ENCODE results near the gene AGRN. TPM values are rescaled to one million over a fixed set of nuclear protein-coding genes. Genes with fewer than 3 reads are reported as not detected.

AGRN gene
- polyA plus RNA-seq, 4 donors = 200 to 311 (median 231) TPM

Other genes with a start within 250 kb of the AGRN start
- 10 to 100 TPM; 54.0 to 86.3 (median 65.2) TPM for gene SAMD11, start 96.2 kb upstream of the AGRN start, polyA plus RNA-seq (ENCODE audit: insufficient read length in 4 of 4)
- 10 to 100 TPM; 53.1 to 65.2 (median 57.0) TPM for gene NOC2L, start 60.9 kb upstream of the AGRN start, polyA plus RNA-seq (ENCODE audit: insufficient read length in 4 of 4)
- 10 to 100 TPM in 2 of 4 donors, 1 to 10 TPM in 2; 9.3 to 15.2 (median 11.3) TPM for gene KLHL17, start 59.5 kb upstream of the AGRN start, polyA plus RNA-seq (ENCODE audit: insufficient read length in 4 of 4)
- 1 to 10 TPM in 1 of 4 donors, under 1 TPM in 3; 0.13 to 1.2 (median 0.46) TPM for gene PLEKHN1, start 53.6 kb upstream of the AGRN start, polyA plus RNA-seq (ENCODE audit: insufficient read length in 4 of 4)
- under 1 TPM in 3 of 4 donors, not detected in 1; 0.14 to 0.38 (median 0.37) TPM for gene PERM1, start 38.0 kb upstream of the AGRN start, polyA plus RNA-seq (ENCODE audit: insufficient read length in 4 of 4)
- gene HES4, start 20.0 kb upstream of the AGRN start, polyA plus RNA-seq (ENCODE audit: insufficient read length in 4 of 4) = 10 to 100 TPM; 16.7 to 56.7 (median 20.2) TPM
- gene ISG15, start 6.6 kb upstream of the AGRN start, polyA plus RNA-seq (ENCODE audit: insufficient read length in 4 of 4) = 10 to 100 TPM in 3 of 4 donors, 1 to 10 TPM in 1; 9.1 to 15.7 (median 13.3) TPM
- under 1 TPM; 0.14 to 0.88 (median 0.37) TPM for gene RNF223, start 54.2 kb downstream of the AGRN start, polyA plus RNA-seq (ENCODE audit: insufficient read length in 4 of 4)
- gene C1orf159, start 96.0 kb downstream of the AGRN start, polyA plus RNA-seq (ENCODE audit: insufficient read length in 4 of 4) = 10 to 100 TPM in 1 of 4 donors, 1 to 10 TPM in 3; 7.9 to 14.8 (median 9.5) TPM
- under 1 TPM; 0.33 to 0.83 (median 0.63) TPM for gene TTLL10, start 153.8 kb downstream of the AGRN start, polyA plus RNA-seq (ENCODE audit: insufficient read length in 4 of 4)
- 1 to 10 TPM in 1 of 4 donors, under 1 TPM in 2, not detected in 1; 0.29 to 1.1 (median 0.67) TPM for gene TNFRSF18, start 186.5 kb downstream of the AGRN start, polyA plus RNA-seq (ENCODE audit: insufficient read length in 4 of 4)
- 1 to 10 TPM; 1.6 to 2.5 (median 2.2) TPM for gene TNFRSF4, start 194.0 kb downstream of the AGRN start, polyA plus RNA-seq (ENCODE audit: insufficient read length in 4 of 4)
- gene SDF4, start 211.9 kb downstream of the AGRN start, polyA plus RNA-seq (ENCODE audit: insufficient read length in 4 of 4) = 100 to 1,000 TPM; 115 to 137 (median 133) TPM
- 10 to 100 TPM; 18.0 to 28.4 (median 20.6) TPM for gene B3GALT6, start 212.1 kb downstream of the AGRN start, polyA plus RNA-seq (ENCODE audit: insufficient read length in 4 of 4)
- gene C1QTNF12, start 226.6 kb downstream of the AGRN start, polyA plus RNA-seq (ENCODE audit: insufficient read length in 4 of 4) = 10 to 100 TPM in 2 of 4 donors, 1 to 10 TPM in 2; 9.0 to 20.6 (median 9.9) TPM

Measured in right renal pelvis (tissue), 4 donors.